H9 (cell line): ENCODE results near the gene CDC42SE1. TPM values are rescaled to one million over a fixed set of nuclear protein-coding genes. Genes with fewer than 3 reads are reported as not detected.

ENCODE experiments used
- DNase-seq: peaks from one replicate; pipeline ENCODE4 v3.0.0-alpha.2; 2017
- H2AFZ ChIP-seq: one replicate; pipeline ENCODE4 v1.6.1; 2013; ENCODE audit warnings: mild to moderate bottlenecking, low read length, control low read depth, moderate library complexity
- H2AK5ac ChIP-seq: 2 replicates; pipeline ENCODE4 v1.6.1; 2013; ENCODE audit warnings: low read length, control low read depth, mixed read lengths; ENCODE audit not compliant: insufficient read length
- H2BK120ac ChIP-seq: one replicate; pipeline ENCODE4 v1.6.1; 2013; ENCODE audit warnings: low read depth, mild to moderate bottlenecking, low read length, control low read depth, inconsistent platforms; ENCODE audit not compliant: poor library complexity, severe bottlenecking
- H2BK12ac ChIP-seq: 2 replicates; pipeline ENCODE4 v1.6.1; 2013; ENCODE audit warnings: low read length, control low read depth, mixed read lengths, low read depth; ENCODE audit not compliant: insufficient read length
- H2BK15ac ChIP-seq: 2 replicates; pipeline ENCODE4 v1.6.1; 2013; ENCODE audit warnings: low read depth, low read length, control low read depth
- H2BK20ac ChIP-seq: one replicate; pipeline ENCODE4 v1.6.1; 2013; ENCODE audit warnings: low read depth, mild to moderate bottlenecking, low read length, control low read depth, inconsistent platforms; ENCODE audit not compliant: poor library complexity, severe bottlenecking
- H2BK5ac ChIP-seq: 2 replicates; pipeline ENCODE4 v1.6.1; 2013; ENCODE audit warnings: low read length, control low read depth, mixed read lengths; ENCODE audit not compliant: insufficient read length
- H3K14ac ChIP-seq: 2 replicates; pipeline ENCODE4 v1.6.1; 2013; ENCODE audit warnings: low read length, control low read depth; ENCODE audit not compliant: insufficient read depth
- H3K18ac ChIP-seq: 2 replicates; pipeline ENCODE4 v1.6.1; 2013; ENCODE audit warnings: low read depth, mild to moderate bottlenecking, mixed read lengths, low read length, control low read depth; ENCODE audit not compliant: insufficient read length
- H3K23ac ChIP-seq: 2 replicates; pipeline ENCODE4 v1.6.1; 2013; ENCODE audit warnings: low read length, control low read depth, mixed read lengths, low read depth; ENCODE audit not compliant: insufficient read length
- H3K23me2 ChIP-seq: 2 replicates; pipeline ENCODE4 v1.6.1; 2013; ENCODE audit warnings: low read depth, mild to moderate bottlenecking, mixed read lengths, low read length, control low read depth; ENCODE audit not compliant: insufficient read length, poor library complexity, severe bottlenecking
- H3K27ac ChIP-seq: 2 replicates; pipeline ENCODE4 v1.5.1; 2013; ENCODE audit warnings: low read length, control low read depth, mixed read lengths, low read depth; ENCODE audit not compliant: insufficient read length
- H3K27me3 ChIP-seq: 2 replicates; pipeline ENCODE4 v1.6.1; 2013; ENCODE audit warnings: low read length, control low read depth, inconsistent platforms; ENCODE audit not compliant: insufficient read depth
- H3K4ac ChIP-seq: 2 replicates; pipeline ENCODE4 v1.6.1; 2013; ENCODE audit warnings: low read depth, mild to moderate bottlenecking, control low read depth, inconsistent platforms, low read length, moderate library complexity
- H3K4me1 ChIP-seq: 2 replicates; pipeline ENCODE4 v1.6.1; 2013; ENCODE audit warnings: low read length, control low read depth, inconsistent platforms; ENCODE audit not compliant: insufficient read depth
- H3K4me2 ChIP-seq: 2 replicates; pipeline ENCODE4 v1.6.1; 2013; ENCODE audit warnings: low read length, control low read depth, mixed read lengths; ENCODE audit not compliant: insufficient read length, insufficient read depth
- H3K56ac ChIP-seq: 2 replicates; pipeline ENCODE4 v1.6.1; 2013; ENCODE audit warnings: low read depth, mild to moderate bottlenecking, mixed read lengths, low read length, control low read depth; ENCODE audit not compliant: insufficient read length
- H3K79me1 ChIP-seq: 2 replicates; pipeline ENCODE4 v1.6.1; 2013; ENCODE audit warnings: low read depth, mild to moderate bottlenecking, moderate library complexity, low read length, control low read depth, inconsistent platforms; ENCODE audit not compliant: insufficient read depth, poor library complexity, severe bottlenecking
- H3K79me2 ChIP-seq: 2 replicates; pipeline ENCODE4 v1.6.1; 2013; ENCODE audit warnings: low read length, control low read depth, inconsistent platforms; ENCODE audit not compliant: insufficient read depth
- H3K9ac ChIP-seq: 2 replicates; pipeline ENCODE4 v1.6.1; 2013; ENCODE audit warnings: low read length, control low read depth, mixed read lengths; ENCODE audit not compliant: insufficient read length; ENCODE audit errors: extremely low read depth
- H3K9me3 ChIP-seq: one replicate; pipeline ENCODE4 v1.6.1; 2013; ENCODE audit warnings: low read depth, low read length, inconsistent platforms; ENCODE audit not compliant: control insufficient read depth
- H3T11ph ChIP-seq: one replicate; pipeline ENCODE4 v1.6.1; 2013; ENCODE audit warnings: mild to moderate bottlenecking, low read length, control low read depth, inconsistent platforms
- H4K20me1 ChIP-seq: one replicate; pipeline ENCODE4 v1.6.1; 2013; ENCODE audit not compliant: control insufficient read depth, insufficient read length, insufficient read depth
- H4K5ac ChIP-seq: 2 replicates; pipeline ENCODE4 v1.6.1; 2013; ENCODE audit warnings: low read depth, mild to moderate bottlenecking, mixed read lengths, low read length, control low read depth; ENCODE audit not compliant: insufficient read length
- H4K8ac ChIP-seq: replicated peaks from 2 replicates; pipeline ENCODE4 v1.6.1; 2013; ENCODE audit warnings: low read length, control low read depth, mixed read lengths, low read depth; ENCODE audit not compliant: insufficient read length
- H4K91ac ChIP-seq: 2 replicates; pipeline ENCODE4 v1.6.1; 2013; ENCODE audit warnings: low read depth, mild to moderate bottlenecking, moderate library complexity, mixed read lengths, low read length, control low read depth; ENCODE audit not compliant: insufficient read length
- H3K27ac Mint-ChIP-seq, 3 experiments: 2 replicates in 2 of 3; 3 replicates in 1 of 3; pipeline ENCODE4 v1.8.0; 2020 to 2021; ENCODE audit warnings: mixed read lengths in 3 of 3, mild to moderate bottlenecking in 1 of 3, moderate library complexity in 1 of 3
- H3K27me3 Mint-ChIP-seq: 2 replicates; pipeline ENCODE4 v1.8.0; 2021; ENCODE audit warnings: low read depth, mild to moderate bottlenecking, moderate library complexity, mixed read lengths
- H3K36me3 Mint-ChIP-seq, 3 experiments: 2 replicates in 2 of 3; 3 replicates in 1 of 3; pipeline ENCODE4 v1.8.0; 2020 to 2021; ENCODE audit warnings: low read depth in 3 of 3, mixed read lengths in 3 of 3; ENCODE audit not compliant: insufficient read depth in 1 of 3
- H3K4me1 Mint-ChIP-seq, 2 experiments: 2 replicates each; pipeline ENCODE4 v1.8.0; 2020; ENCODE audit warnings: mixed read lengths in 2 of 2
- H3K4me3 Mint-ChIP-seq, 2 experiments: 2 replicates in 1 of 2; 3 replicates in 1 of 2; pipeline ENCODE4 v1.8.0; 2020 to 2021; ENCODE audit warnings: mild to moderate bottlenecking in 2 of 2, mixed read lengths in 2 of 2, moderate library complexity in 1 of 2
- H3K9me3 Mint-ChIP-seq, 2 experiments: 2 replicates in 1 of 2; 3 replicates in 1 of 2; pipeline ENCODE4 v1.8.0; 2020; ENCODE audit warnings: mild to moderate bottlenecking in 2 of 2, mixed read lengths in 2 of 2, moderate library complexity in 1 of 2
- CTCF ChIP-seq: fragments of 200-600 bp; sonication (generic); conservative IDR thresholded peaks from 3 replicates; pipeline ENCODE4 v1.8.0; 2021; ENCODE audit warnings: antibody characterized with exemption, mild to moderate bottlenecking
- WGBS: extraction: QIAGEN DNeasy Blood & Tissue Kit; methylation state at CpG from one replicate; pipeline ENCODE4 v1.1.7; 2013; ENCODE audit warnings: missing lambda C conversion rate, low lambda C conversion rate, mixed read lengths; ENCODE audit not compliant: insufficient read length; ENCODE audit errors: extremely low coverage; 5-methylcytosine and 5-hydroxymethylcytosine counted together
- total RNA-seq: library from RNA; stranded (reverse); gene quantifications from 2 replicates; pipeline ENCODE4 v1.2.1, GENCODE V29; 2021

Gene CDC42SE1
- total RNA-seq, 1 experiment from 2014 or later = 87.3 TPM

GRCh38 chr1:151070474-151071276 is 11.3 kb upstream of the CDC42SE1 start, which contains the start of gene GABPB2:
Gene GABPB2 (plus strand): TSS chr1:151070761. CDS start chr1:151088190, 17,429 bp downstream.
- H3K36me3 Mint-ChIP-seq = peaks cover 10 to 20% (median 18%) of the 10 kb centered on the region in 3 experiments; a peak in 5 of 7 replicates
- Histone ChIP-seq H3K27me3 (no peaks in the 10 kb centered on the region), H2BK120ac (no peak within 1 kb of the TSS), H2AK5ac (no peak within 1 kb of the TSS), H4K20me1 (no peaks in the 10 kb centered on the region), H3K23me2 (no peaks in the 10 kb centered on the region), H2BK15ac (no peak within 1 kb of the TSS), H2BK20ac (no peak within 1 kb of the TSS), H3K4me2 (peak within 1 kb of the TSS; percentile 71), H3K9me3 (no peaks in the 10 kb centered on the region), H2BK12ac (no peak within 1 kb of the TSS), H3K79me1 (no peaks in the 10 kb centered on the region), H3K4ac (no peak within 1 kb of the TSS; the same call in 1 of the 2 replicates), H3K56ac (peak within 1 kb of the TSS; percentile 27), H4K5ac (peak within 1 kb of the TSS; percentile 17), H2AFZ (no peak within 1 kb of the TSS), H3K4me1 (no peaks in the 10 kb centered on the region), H3K79me2 (no peaks in the 10 kb centered on the region; the same call in 1 of the 2 replicates), H2BK5ac (no peak within 1 kb of the TSS), H3K23ac (no peak within 1 kb of the TSS), H3K18ac (peak within 1 kb of the TSS; percentile 97), H3K27ac (peak within 1 kb of the TSS; percentile 92), H3K9ac (peak within 1 kb of the TSS; percentile 93), H4K91ac (no peak within 1 kb of the TSS), H3K14ac (peak within 1 kb of the TSS; percentile 97), H3T11ph (no peak within 1 kb of the TSS), H4K8ac (no peak within 1 kb of the TSS)
- no peaks in the 10 kb centered on the region for H3K9me3 Mint-ChIP-seq
- H3K4me3 Mint-ChIP-seq = peak within 1 kb of the TSS; percentile 97 to 98
- H3K27me3 Mint-ChIP-seq = no peaks in the 10 kb centered on the region
- no CpG with 5 or more reads among the region's 50 CpGs for WGBS
- peak; percentile 93 for DNase-seq
- peak; percentile 98 for TF ChIP-seq CTCF
- peaks cover 9 to 12% of the 10 kb centered on the region in 2 experiments for H3K4me1 Mint-ChIP-seq
- peak within 1 kb of the TSS; percentile 100 for H3K27ac Mint-ChIP-seq
